Breast epithelium (tissue), 3 donors: ENCODE results near the gene ANKRD13D.

Experiments used
- POLR2A ChIP-seq: fragments of 450-650 bp; IDR thresholded peaks from one replicate; pipeline ENCODE4 v1.6.1; 2016; ENCODE audit warnings: antibody characterized with exemption, mild to moderate bottlenecking, moderate library complexity
- TF ChIP-seq, protein P1 (sequence below), 3 donors: fragments of 450-650 bp; IDR thresholded peaks; one replicate each; pipeline ENCODE4 v1.5.1; 2016 to 2017; ENCODE audit warnings: antibody characterized with exemption in 3 of 3, mild to moderate bottlenecking in 3 of 3, moderate library complexity in 3 of 3

DNA sequence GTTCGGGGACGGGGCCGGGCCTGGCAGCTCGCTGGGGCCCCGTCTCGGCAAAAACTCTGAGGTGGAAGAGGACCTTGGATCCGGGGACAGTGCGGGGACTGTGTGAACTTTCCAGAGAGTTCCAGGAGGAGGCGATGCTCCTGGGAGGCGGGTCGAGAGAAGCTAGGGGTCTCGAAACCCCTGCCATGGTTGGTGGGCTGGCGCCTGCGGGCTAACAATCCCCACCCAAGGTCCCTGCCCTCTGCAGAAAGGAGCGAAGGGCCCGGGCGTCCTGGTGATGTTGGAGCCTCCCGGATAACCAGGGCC, 27.5 kb upstream of the ANKRD13D start:
- TF ChIP-seq, protein P1, sequence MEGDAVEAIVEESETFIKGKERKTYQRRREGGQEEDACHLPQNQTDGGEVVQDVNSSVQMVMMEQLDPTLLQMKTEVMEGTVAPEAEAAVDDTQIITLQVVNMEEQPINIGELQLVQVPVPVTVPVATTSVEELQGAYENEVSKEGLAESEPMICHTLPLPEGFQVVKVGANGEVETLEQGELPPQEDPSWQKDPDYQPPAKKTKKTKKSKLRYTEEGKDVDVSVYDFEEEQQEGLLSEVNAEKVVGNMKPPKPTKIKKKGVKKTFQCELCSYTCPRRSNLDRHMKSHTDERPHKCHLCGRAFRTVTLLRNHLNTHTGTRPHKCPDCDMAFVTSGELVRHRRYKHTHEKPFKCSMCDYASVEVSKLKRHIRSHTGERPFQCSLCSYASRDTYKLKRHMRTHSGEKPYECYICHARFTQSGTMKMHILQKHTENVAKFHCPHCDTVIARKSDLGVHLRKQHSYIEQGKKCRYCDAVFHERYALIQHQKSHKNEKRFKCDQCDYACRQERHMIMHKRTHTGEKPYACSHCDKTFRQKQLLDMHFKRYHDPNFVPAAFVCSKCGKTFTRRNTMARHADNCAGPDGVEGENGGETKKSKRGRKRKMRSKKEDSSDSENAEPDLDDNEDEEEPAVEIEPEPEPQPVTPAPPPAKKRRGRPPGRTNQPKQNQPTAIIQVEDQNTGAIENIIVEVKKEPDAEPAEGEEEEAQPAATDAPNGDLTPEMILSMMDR (IDR thresholded peaks at IDR 0.05): no peak
- TF ChIP-seq POLR2A: no peak
